ENCODE measurements around the gene RAD23A. TPM values are rescaled to one million over a fixed set of nuclear protein-coding genes. Genes with fewer than 3 reads are reported as not detected.
A peak's percentile ranks its signal among the peaks of the same experiment; 100 is the strongest.

Gene RAD23A
- total RNA-seq = 78.6 to 87.4 TPM (median 80.7 TPM) in 3 replicates

DNA sequence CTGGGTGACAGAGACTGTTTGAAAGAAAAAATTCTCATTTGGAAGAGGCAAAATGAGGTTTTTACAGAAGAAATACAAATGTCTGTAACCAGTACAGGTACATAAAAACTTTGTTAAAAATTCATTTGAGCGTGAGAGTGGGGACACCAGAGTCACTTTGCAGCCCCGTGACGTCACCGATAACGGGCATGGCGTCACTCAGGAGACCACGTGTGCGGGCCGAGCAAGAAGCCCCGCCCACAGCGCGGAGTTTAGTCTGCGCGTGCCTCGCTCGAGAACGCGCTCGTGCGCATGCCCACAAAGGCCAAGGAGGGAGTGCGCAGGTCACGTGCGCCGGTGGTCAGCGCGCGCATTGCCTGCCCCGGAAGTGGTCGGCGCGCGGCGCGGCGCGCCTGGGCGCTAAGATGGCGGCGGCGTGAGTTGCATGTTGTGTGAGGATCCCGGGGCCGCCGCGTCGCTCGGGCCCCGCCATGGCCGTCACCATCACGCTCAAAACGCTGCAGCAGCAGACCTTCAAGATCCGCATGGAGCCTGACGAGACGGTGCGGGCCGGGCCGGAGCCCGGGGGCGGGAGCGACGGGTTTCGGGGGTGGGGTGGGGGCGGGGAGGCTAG, at the start of gene RAD23A:
Gene RAD23A (plus strand): TSS at position 384 of the 613 bp plus-strand sequence. CDS start 87 bp downstream, at position 471.
- DNase-seq (ENCODE audit: low spot score in 2 of 2, unreplicated experiment in 2 of 2) = peak; percentile 98 to 99
- Mint-ChIP-seq H3K27me3 (ENCODE audit: low read depth) (no peaks in the 10 kb centered on the region), H3K4me1 (peaks cover 35% of the 10 kb centered on the region), H3K27ac (peak within 1 kb of the TSS; percentile 98), H3K9me3 (no peaks in the 10 kb centered on the region), H3K36me3 (peaks cover 26% of the 10 kb centered on the region), H3K4me3 (peak within 1 kb of the TSS; percentile 81)
- TF ChIP-seq, protein P1, sequence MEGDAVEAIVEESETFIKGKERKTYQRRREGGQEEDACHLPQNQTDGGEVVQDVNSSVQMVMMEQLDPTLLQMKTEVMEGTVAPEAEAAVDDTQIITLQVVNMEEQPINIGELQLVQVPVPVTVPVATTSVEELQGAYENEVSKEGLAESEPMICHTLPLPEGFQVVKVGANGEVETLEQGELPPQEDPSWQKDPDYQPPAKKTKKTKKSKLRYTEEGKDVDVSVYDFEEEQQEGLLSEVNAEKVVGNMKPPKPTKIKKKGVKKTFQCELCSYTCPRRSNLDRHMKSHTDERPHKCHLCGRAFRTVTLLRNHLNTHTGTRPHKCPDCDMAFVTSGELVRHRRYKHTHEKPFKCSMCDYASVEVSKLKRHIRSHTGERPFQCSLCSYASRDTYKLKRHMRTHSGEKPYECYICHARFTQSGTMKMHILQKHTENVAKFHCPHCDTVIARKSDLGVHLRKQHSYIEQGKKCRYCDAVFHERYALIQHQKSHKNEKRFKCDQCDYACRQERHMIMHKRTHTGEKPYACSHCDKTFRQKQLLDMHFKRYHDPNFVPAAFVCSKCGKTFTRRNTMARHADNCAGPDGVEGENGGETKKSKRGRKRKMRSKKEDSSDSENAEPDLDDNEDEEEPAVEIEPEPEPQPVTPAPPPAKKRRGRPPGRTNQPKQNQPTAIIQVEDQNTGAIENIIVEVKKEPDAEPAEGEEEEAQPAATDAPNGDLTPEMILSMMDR (IDR thresholded peaks at IDR 0.05; ENCODE audit: unreplicated experiment) = no peak

DNA sequence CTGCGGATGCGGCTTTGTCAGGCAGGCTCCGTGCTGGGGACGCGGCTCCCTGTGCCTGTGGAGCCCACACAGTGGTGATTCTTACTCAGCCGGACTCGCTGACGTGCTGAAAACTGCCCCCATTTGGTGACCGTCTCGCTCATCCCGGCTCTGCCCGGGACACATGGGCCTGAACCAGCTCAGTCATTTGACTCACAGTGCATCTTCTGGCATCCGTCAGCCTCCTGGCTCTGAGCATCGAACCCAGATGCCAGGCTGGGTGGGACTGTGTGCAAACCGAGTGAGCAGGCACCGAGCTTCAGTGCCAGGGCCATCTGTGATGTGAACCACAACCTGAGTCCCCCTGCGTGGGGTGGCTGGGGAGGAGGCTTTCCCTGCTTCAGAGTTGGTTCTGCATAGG, 49.2 kb upstream of the RAD23A start:
- peaks cover 9% of the 10 kb centered on the region for H3K4me1 Mint-ChIP-seq
- no peak overlapping the region for H3K4me3 Mint-ChIP-seq
- H3K9me3 Mint-ChIP-seq = no peaks in the 10 kb centered on the region
- TF ChIP-seq, protein P1 (IDR thresholded peaks at IDR 0.05; ENCODE audit: unreplicated experiment) = no peak
- H3K27ac Mint-ChIP-seq = no peak overlapping the region
- DNase-seq (ENCODE audit: low spot score in 2 of 2, unreplicated experiment in 2 of 2) = no peak
- H3K36me3 Mint-ChIP-seq = peaks cover 6% of the 10 kb centered on the region
- no peaks in the 10 kb centered on the region for H3K27me3 Mint-ChIP-seq (ENCODE audit: low read depth)

DNA sequence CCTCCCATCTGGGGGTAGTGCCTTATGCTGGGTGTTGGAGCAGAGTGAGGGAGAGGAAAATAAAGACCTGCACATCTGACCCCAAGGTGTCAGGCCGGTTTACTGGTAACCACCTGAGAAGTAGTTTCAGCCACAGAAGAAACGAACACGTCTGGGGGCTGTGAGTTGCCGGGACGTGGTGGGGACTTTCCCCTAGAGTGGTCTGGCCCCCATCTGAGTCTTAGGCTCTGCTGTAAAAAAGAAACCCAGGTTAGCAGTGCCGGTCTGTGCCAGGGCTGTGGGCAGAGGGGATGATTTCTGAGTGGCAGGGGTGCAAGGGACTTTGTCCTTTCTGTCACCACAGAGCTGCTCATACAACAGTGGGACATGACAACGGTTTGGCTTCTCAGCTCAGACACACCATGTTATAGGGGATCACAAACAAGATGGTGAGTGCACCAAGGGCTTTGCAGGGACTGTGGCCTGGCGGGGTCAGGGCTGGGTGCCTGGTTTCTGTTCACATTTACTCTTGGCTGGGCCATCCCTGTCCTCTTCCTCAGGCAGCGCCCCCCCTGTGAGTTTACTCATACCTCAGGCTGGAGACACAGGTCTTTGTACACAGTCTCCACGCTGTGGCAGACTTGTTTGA, 45.7 kb upstream of the RAD23A start:
- Mint-ChIP-seq H3K27ac (no peak overlapping the region), H3K4me3 (no peak overlapping the region), H3K27me3 (ENCODE audit: low read depth) (no peaks in the 10 kb centered on the region), H3K4me1 (no peaks in the 10 kb centered on the region), H3K9me3 (no peaks in the 10 kb centered on the region), H3K36me3 (peaks cover under 1% of the 10 kb centered on the region)
- TF ChIP-seq, protein P1 (IDR thresholded peaks at IDR 0.05; ENCODE audit: unreplicated experiment) = no peak
- no peak for DNase-seq (ENCODE audit: low spot score in 2 of 2, unreplicated experiment in 2 of 2)

DNA sequence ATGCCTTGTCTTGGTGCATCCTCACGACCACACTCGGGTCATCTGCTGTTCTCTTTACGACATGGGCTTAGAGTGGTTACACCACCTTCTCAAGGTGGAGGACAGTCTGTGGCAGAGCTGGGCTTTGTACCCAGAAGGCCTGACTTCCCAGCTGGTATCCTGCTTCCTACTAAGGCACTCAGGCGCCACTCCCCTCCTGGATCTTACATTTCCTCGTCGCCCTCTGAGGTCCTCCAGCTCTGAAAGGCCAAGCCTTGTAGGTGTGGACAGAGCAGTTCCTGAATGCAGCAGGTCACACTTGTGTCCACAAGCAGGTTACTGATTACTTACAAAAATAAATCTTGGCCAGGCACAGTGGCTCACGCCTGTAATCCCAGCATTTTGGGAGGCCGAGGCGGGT, 38.5 kb upstream of the RAD23A start:
- TF ChIP-seq, protein P1 (IDR thresholded peaks at IDR 0.05; ENCODE audit: unreplicated experiment) = no peak
- Mint-ChIP-seq H3K4me1 (peaks cover 8% of the 10 kb centered on the region), H3K9me3 (no peaks in the 10 kb centered on the region), H3K4me3 (no peak overlapping the region), H3K36me3 (no peaks in the 10 kb centered on the region), H3K27ac (no peak overlapping the region), H3K27me3 (ENCODE audit: low read depth) (no peaks in the 10 kb centered on the region)
- no peak for DNase-seq (ENCODE audit: low spot score in 2 of 2, unreplicated experiment in 2 of 2)

DNA sequence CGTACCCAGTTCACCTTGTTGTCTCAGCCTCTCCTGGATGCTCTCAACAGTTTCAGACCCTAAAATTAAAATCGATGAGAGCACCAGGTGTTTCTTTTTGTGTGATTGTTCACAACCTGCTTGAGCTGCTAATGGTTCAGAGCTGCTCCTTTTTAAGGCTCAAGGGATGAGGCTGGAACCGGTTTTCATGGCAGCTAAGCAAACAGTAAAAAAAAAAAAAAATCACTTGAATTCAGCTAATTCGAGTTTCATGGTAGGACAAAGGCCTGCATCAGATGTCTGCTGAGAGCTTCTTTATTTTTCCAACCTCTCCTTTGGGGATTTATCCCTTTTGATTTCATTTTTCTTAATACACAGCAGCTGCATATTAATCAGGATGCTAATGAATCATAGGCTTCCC, 33.1 kb upstream of the RAD23A start:
- no peaks in the 10 kb centered on the region for H3K27me3 Mint-ChIP-seq (ENCODE audit: low read depth)
- H3K9me3 Mint-ChIP-seq = no peaks in the 10 kb centered on the region
- no peak for DNase-seq (ENCODE audit: low spot score in 2 of 2, unreplicated experiment in 2 of 2)
- no peaks in the 10 kb centered on the region for H3K36me3 Mint-ChIP-seq
- peak overlapping the region; percentile 96 for H3K27ac Mint-ChIP-seq
- peak overlapping the region; percentile 36 for H3K4me3 Mint-ChIP-seq
- TF ChIP-seq, protein P1 (IDR thresholded peaks at IDR 0.05; ENCODE audit: unreplicated experiment) = no peak
- peaks cover 29% of the 10 kb centered on the region for H3K4me1 Mint-ChIP-seq

All from mesothelial cell of epicardium (in vitro differentiated cells).